HEK293 (cell line): Measurements from ENCODE around the gene FBXO28.

ENCODE experiments used
- CTCF ChIP-seq: fragments of 450-650 bp; formaldehyde crosslinking; IDR thresholded peaks from 2 replicates; pipeline ENCODE4 v1.5.1; 2016; ENCODE audit warnings: missing biosample characterization, missing genetic modification characterization
- HOXA7 ChIP-seq: sonication (generic); formaldehyde crosslinking; IDR thresholded peaks from 2 replicates; pipeline ENCODE4 v1.8.1; 2022; ENCODE audit warnings: missing genetic modification reagents, borderline replicate concordance
- HOXC10 ChIP-seq: sonication (generic); formaldehyde crosslinking; IDR thresholded peaks from 2 replicates; pipeline ENCODE4 v1.8.1; 2023; ENCODE audit warnings: mild to moderate bottlenecking, missing genetic modification reagents
- KLF16 ChIP-seq: fragments of 450-650 bp; formaldehyde crosslinking; IDR thresholded peaks from 2 replicates; pipeline ENCODE4 v1.5.1; 2017; ENCODE audit warnings: missing biosample characterization, missing genetic modification characterization
- KLF7 ChIP-seq: fragments of 450-650 bp; formaldehyde crosslinking; IDR thresholded peaks from 2 replicates; pipeline ENCODE4 v1.5.1; 2016; ENCODE audit warnings: missing biosample characterization, missing genetic modification characterization, borderline replicate concordance
- KLF9 ChIP-seq: fragments of 450-650 bp; formaldehyde crosslinking; IDR thresholded peaks from 2 replicates; pipeline ENCODE4 v1.5.1; 2016; ENCODE audit warnings: missing biosample characterization, missing genetic modification characterization, low read depth
- REST ChIP-seq: fragments of 450-650 bp; formaldehyde crosslinking; IDR thresholded peaks from 2 replicates; pipeline ENCODE4 v1.5.1; 2016; ENCODE audit warnings: missing biosample characterization, missing genetic modification characterization
- SETDB1 ChIP-seq: IDR thresholded peaks from one replicate; pipeline ENCODE4 v1.6.1; 2017; ENCODE audit warnings: mild to moderate bottlenecking, low read length, moderate library complexity, mixed read lengths; ENCODE audit not compliant: insufficient read length
- SP2 ChIP-seq: fragments of 450-650 bp; formaldehyde crosslinking; IDR thresholded peaks from 2 replicates; pipeline ENCODE4 v1.5.1; 2016; ENCODE audit warnings: missing biosample characterization, missing genetic modification characterization
- TSHZ1 ChIP-seq: fragments of 450-650 bp; formaldehyde crosslinking; IDR thresholded peaks from 2 replicates; pipeline ENCODE4 v1.5.1; 2016; ENCODE audit warnings: missing biosample characterization, missing genetic modification characterization, borderline replicate concordance
- ZNF175 ChIP-seq: fragments of 450-650 bp; formaldehyde crosslinking; IDR thresholded peaks from 2 replicates; pipeline ENCODE4 v1.5.1; 2016; ENCODE audit warnings: missing biosample characterization, missing genetic modification characterization
- ZNF521 ChIP-seq: fragments of 450-650 bp; formaldehyde crosslinking; IDR thresholded peaks from 2 replicates; pipeline ENCODE4 v1.5.1; 2017; ENCODE audit warnings: missing biosample characterization, mild to moderate bottlenecking, missing genetic modification characterization
- ZNF639 ChIP-seq: fragments of 450-650 bp; formaldehyde crosslinking; IDR thresholded peaks from 2 replicates; pipeline ENCODE4 v1.5.1; 2016; ENCODE audit warnings: missing biosample characterization, missing genetic modification characterization
- ZNF692 ChIP-seq: fragments of 450-650 bp; formaldehyde crosslinking; IDR thresholded peaks from 2 replicates; pipeline ENCODE4 v1.5.1; 2016; ENCODE audit warnings: missing biosample characterization, missing genetic modification characterization

GRCh38 chr1:224198572-224198971 is 84.7 kb downstream of the FBXO28 start:
- TF ChIP-seq ZNF692 (no peak), TSHZ1 (tag by site-specific recombination) (no peak), CTCF (no peak), KLF9 (tag by site-specific recombination) (no peak), ZNF639 (no peak), REST (tag by site-specific recombination) (no peak), KLF16 (tag by site-specific recombination) (no peak), ZNF521 (tag by site-specific recombination) (no peak), SP2 (tag by site-specific recombination) (no peak), SETDB1 (no peak), ZNF175 (tag by site-specific recombination) (no peak), HOXC10 (CRISPR knock-in tag) (no peak), HOXA7 (no peak), KLF7 (tag by site-specific recombination) (no peak)
